ENCODE results near the gene SCRN1. TPM values are rescaled to one million over a fixed set of nuclear protein-coding genes. Genes with fewer than 3 reads are reported as not detected.
"Not testable (repeated sequence)": the region's sequence is repeated elsewhere in the genome, so short reads cannot be mapped to it uniquely, and the experiment has no call there.

SCRN1 gene
- total RNA-seq, 1 donor from 2014 or later = 35.5 TPM

DNA sequence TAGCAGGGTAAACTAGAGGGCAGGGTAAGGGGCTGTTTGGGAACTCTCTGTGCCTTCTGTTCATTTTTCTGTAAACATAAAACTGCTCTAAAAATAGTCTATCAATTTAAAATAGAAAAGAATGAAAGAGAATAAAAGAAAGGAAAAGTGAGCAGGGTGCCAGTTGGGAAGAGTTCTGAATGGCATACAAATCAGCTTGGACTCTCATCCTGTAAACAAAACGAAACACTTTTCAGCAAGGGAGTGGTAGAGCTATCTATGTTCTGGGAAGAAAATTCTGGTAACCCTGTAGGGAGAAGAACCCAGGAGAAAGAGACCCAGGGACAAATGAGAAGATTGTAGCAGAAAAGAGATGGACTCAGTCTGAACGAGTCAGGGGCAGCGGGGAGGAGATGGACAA, 24.6 kb downstream of the SCRN1 start:
- no peak for FAIRE-seq

GRCh38 chr7:29962035-29962434, 27.6 kb downstream of the SCRN1 start:
- no peak for FAIRE-seq
- no peak overlapping the region for H3K4me3 ChIP-seq (ENCODE audit: low read depth, low read length)
- TF ChIP-seq, protein P1, sequence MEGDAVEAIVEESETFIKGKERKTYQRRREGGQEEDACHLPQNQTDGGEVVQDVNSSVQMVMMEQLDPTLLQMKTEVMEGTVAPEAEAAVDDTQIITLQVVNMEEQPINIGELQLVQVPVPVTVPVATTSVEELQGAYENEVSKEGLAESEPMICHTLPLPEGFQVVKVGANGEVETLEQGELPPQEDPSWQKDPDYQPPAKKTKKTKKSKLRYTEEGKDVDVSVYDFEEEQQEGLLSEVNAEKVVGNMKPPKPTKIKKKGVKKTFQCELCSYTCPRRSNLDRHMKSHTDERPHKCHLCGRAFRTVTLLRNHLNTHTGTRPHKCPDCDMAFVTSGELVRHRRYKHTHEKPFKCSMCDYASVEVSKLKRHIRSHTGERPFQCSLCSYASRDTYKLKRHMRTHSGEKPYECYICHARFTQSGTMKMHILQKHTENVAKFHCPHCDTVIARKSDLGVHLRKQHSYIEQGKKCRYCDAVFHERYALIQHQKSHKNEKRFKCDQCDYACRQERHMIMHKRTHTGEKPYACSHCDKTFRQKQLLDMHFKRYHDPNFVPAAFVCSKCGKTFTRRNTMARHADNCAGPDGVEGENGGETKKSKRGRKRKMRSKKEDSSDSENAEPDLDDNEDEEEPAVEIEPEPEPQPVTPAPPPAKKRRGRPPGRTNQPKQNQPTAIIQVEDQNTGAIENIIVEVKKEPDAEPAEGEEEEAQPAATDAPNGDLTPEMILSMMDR (IDR thresholded peaks at IDR 0.05; ENCODE audit: insufficient read depth, low read length, severe bottlenecking) = no peak
- no peaks in the 10 kb centered on the region for H3K36me3 ChIP-seq (ENCODE audit: control insufficient read depth, insufficient read depth, low read length)
- no peak for DNase-seq (ENCODE audit: low read depth)
- no peaks in the 10 kb centered on the region for H3K27me3 ChIP-seq (ENCODE audit: control insufficient read depth, insufficient read depth, low read length)

More for the DNA sequence above, 24.6 kb downstream of the SCRN1 start:
- Histone ChIP-seq H3K27me3 (ENCODE audit: control insufficient read depth, insufficient read depth, low read length) (no peaks in the 10 kb centered on the region), H3K4me3 (ENCODE audit: low read depth, low read length) (no peak overlapping the region), H3K36me3 (ENCODE audit: control insufficient read depth, insufficient read depth, low read length) (no peaks in the 10 kb centered on the region)
- TF ChIP-seq, protein P1 (IDR thresholded peaks at IDR 0.05; ENCODE audit: insufficient read depth, low read length, severe bottlenecking) = no peak
- no peak for DNase-seq (ENCODE audit: low read depth)

DNA sequence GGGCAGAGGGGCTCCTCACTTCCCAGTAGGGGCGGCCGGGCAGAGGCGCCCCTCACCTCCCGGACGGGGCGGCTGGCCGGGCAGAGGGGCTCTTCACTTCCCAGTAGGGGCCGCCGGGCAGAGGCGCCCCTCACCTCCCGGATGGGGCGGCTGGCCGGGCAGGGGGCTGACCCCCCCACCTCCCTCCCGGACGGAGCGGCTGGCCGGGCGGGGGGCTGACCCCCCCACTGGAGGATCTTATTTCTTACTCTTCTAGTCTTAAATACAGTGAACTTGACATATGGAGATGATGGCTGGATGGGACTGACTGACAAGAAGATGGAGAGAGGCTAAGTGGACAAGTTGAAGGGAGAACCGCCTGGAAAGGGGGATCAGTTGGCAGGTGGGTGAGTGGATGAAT, 28.0 kb downstream of the SCRN1 start:
- H3K27me3 ChIP-seq (ENCODE audit: control insufficient read depth, insufficient read depth, low read length); FAIRE-seq; DNase-seq (ENCODE audit: low read depth); H3K36me3 ChIP-seq (ENCODE audit: control insufficient read depth, insufficient read depth, low read length); H3K4me3 ChIP-seq (ENCODE audit: low read depth, low read length): not testable (repeated sequence)

GRCh38 chr7:29958667-29959358, 30.8 kb downstream of the SCRN1 start:
- Histone ChIP-seq H3K36me3 (ENCODE audit: control insufficient read depth, insufficient read depth, low read length) (peaks cover 1% of the 10 kb centered on the region), H3K27me3 (ENCODE audit: control insufficient read depth, insufficient read depth, low read length) (no peaks in the 10 kb centered on the region), H3K4me3 (ENCODE audit: low read depth, low read length) (no peak overlapping the region)
- DNase-seq (ENCODE audit: low read depth) = no peak
- TF ChIP-seq, protein P1 (IDR thresholded peaks at IDR 0.05; ENCODE audit: insufficient read depth, low read length, severe bottlenecking) = no peak
- FAIRE-seq = peak; percentile 13

DNA sequence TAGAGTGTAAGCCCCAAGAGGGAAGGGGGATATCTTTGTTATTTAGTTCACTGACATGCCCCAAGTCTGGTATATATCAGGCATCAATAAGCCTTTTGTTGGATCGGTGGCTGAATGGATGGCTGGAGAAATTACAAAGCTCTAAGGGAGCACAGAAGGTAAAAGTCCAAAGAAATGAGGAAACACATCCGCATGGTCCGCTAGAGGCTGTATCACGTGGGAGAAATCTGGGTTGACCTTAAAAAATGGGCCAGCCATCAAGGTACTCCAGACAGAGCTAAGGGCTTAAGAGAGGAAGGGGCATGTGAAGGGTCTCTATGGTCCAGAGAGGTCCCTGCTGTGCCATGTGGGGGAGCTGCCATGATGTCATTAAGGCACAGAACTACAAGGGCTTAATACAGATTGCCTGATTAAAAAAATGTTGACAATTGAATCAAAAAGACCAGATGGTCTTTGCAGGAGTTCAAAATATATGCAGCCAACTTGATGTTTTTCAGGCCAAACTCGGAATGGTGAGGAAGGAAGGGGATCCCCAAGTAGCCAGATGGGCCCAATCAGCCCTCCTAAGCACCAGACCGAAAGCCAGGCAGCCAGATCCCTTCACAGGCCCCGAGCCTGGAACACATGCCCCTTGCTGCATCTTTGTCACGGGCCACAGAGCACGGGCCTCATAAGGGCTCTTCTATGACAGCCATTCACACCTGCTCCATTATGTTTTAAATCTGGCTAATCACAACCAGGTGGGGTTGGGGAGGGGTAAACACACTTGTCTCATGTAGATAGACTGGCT, 31.9 kb downstream of the SCRN1 start:
- FAIRE-seq (peak; percentile 13), DNase-seq (ENCODE audit: low read depth) (no peak)
- H3K4me3 ChIP-seq (ENCODE audit: low read depth, low read length) = no peak overlapping the region
- peaks cover 1% of the 10 kb centered on the region for H3K36me3 ChIP-seq (ENCODE audit: control insufficient read depth, insufficient read depth, low read length)
- H3K27me3 ChIP-seq (ENCODE audit: control insufficient read depth, insufficient read depth, low read length) = no peaks in the 10 kb centered on the region
- TF ChIP-seq, protein P1 (IDR thresholded peaks at IDR 0.05; ENCODE audit: insufficient read depth, low read length, severe bottlenecking) = no peak

DNA sequence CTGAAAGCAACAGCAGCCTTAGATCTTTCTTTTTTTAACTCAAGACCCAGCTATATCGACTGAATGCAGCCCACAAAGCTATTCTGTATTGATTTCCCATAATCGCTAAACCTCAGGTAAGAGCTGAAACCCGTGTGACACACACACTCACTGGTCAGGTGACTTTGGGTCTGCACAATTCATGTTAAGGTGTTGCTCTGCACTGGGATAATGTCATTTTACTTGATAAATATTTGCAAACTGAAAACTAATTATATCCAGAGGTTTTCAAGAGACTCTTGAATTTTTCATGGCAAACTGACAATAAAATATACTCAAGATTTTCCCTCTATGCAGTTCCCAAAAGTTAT, 33.1 kb downstream of the SCRN1 start:
- no peak for FAIRE-seq

More for the DNA sequence above, 33.1 kb downstream of the SCRN1 start:
- no peaks in the 10 kb centered on the region for H3K27me3 ChIP-seq (ENCODE audit: control insufficient read depth, insufficient read depth, low read length)
- DNase-seq (ENCODE audit: low read depth) = no peak
- TF ChIP-seq, protein P1 (IDR thresholded peaks at IDR 0.05; ENCODE audit: insufficient read depth, low read length, severe bottlenecking) = no peak
- no peak overlapping the region for H3K4me3 ChIP-seq (ENCODE audit: low read depth, low read length)
- peaks cover 1% of the 10 kb centered on the region for H3K36me3 ChIP-seq (ENCODE audit: control insufficient read depth, insufficient read depth, low read length)
